Neural crest cell (in vitro differentiated cells): ENCODE data around the gene SNUPN. TPM values are rescaled to one million over a fixed set of nuclear protein-coding genes. Genes with fewer than 3 reads are reported as not detected.

Experiments
- DNase-seq: peaks from one replicate; pipeline ENCODE4 v3.0.0; 2021; ENCODE audit warnings: low read depth, mixed read lengths, low spot score
- H3K27ac Mint-ChIP-seq: one replicate; pipeline ENCODE4 v1.8.0; 2021; ENCODE audit warnings: mild to moderate bottlenecking, mixed read lengths; ENCODE audit not compliant: unreplicated experiment
- H3K27me3 Mint-ChIP-seq: 2 replicates; pipeline ENCODE4 v1.8.0; 2021; ENCODE audit warnings: low read depth, mild to moderate bottlenecking, mixed read lengths
- H3K36me3 Mint-ChIP-seq: 2 replicates; pipeline ENCODE4 v1.8.0; 2021; ENCODE audit warnings: low read depth, mild to moderate bottlenecking, mixed read lengths
- H3K4me1 Mint-ChIP-seq: 2 replicates; pipeline ENCODE4 v1.8.0; 2021; ENCODE audit warnings: mixed read lengths
- H3K4me3 Mint-ChIP-seq: one replicate; pipeline ENCODE4 v1.8.0; 2021; ENCODE audit warnings: mild to moderate bottlenecking, mixed read lengths
- H3K9me3 Mint-ChIP-seq: 2 replicates; pipeline ENCODE4 v1.8.0; 2021; ENCODE audit warnings: mixed read lengths
- total RNA-seq: library from RNA; stranded (reverse); gene quantifications from 2 replicates; pipeline ENCODE4 v1.2.1, GENCODE V29; 2021
- TF ChIP-seq, protein P1 (sequence below): fragments of 200-600 bp; sonication (generic); conservative IDR thresholded peaks from 2 replicates; pipeline ENCODE4 v1.5.0; 2021; ENCODE audit warnings: antibody characterized with exemption, mild to moderate bottlenecking

SNUPN gene
- total RNA-seq, 1 donor from 2014 or later, result 21.3 TPM

- TF ChIP-seq, protein P1, sequence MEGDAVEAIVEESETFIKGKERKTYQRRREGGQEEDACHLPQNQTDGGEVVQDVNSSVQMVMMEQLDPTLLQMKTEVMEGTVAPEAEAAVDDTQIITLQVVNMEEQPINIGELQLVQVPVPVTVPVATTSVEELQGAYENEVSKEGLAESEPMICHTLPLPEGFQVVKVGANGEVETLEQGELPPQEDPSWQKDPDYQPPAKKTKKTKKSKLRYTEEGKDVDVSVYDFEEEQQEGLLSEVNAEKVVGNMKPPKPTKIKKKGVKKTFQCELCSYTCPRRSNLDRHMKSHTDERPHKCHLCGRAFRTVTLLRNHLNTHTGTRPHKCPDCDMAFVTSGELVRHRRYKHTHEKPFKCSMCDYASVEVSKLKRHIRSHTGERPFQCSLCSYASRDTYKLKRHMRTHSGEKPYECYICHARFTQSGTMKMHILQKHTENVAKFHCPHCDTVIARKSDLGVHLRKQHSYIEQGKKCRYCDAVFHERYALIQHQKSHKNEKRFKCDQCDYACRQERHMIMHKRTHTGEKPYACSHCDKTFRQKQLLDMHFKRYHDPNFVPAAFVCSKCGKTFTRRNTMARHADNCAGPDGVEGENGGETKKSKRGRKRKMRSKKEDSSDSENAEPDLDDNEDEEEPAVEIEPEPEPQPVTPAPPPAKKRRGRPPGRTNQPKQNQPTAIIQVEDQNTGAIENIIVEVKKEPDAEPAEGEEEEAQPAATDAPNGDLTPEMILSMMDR, result no peak
- no peaks in the 10 kb centered on the region for H3K27me3 Mint-ChIP-seq
- no peak for DNase-seq
- no peak overlapping the region for H3K4me3 Mint-ChIP-seq
- H3K9me3 Mint-ChIP-seq, result no peaks in the 10 kb centered on the region
- peaks cover 34% of the 10 kb centered on the region for H3K4me1 Mint-ChIP-seq
- no peaks in the 10 kb centered on the region for H3K36me3 Mint-ChIP-seq
- no peak overlapping the region for H3K27ac Mint-ChIP-seq
Observed at GRCh38 chr15:75641603-75642002, 16.1 kb upstream of the SNUPN start.

- Mint-ChIP-seq H3K4me1 (peaks cover 32% of the 10 kb centered on the region), H3K4me3 (peak overlapping the region; percentile 92), H3K27me3 (no peaks in the 10 kb centered on the region), H3K36me3 (no peaks in the 10 kb centered on the region), H3K27ac (no peak overlapping the region), H3K9me3 (no peaks in the 10 kb centered on the region)
- DNase-seq, result no peak
- TF ChIP-seq, protein P1, result no peak
Observed at GRCh38 chr15:75641179-75641503, 15.6 kb upstream of the SNUPN start.

- no peak for DNase-seq
- H3K27me3 Mint-ChIP-seq, result no peaks in the 10 kb centered on the region
- no peaks in the 10 kb centered on the region for H3K36me3 Mint-ChIP-seq
- H3K27ac Mint-ChIP-seq, result peak overlapping the region; percentile 83
- no peaks in the 10 kb centered on the region for H3K9me3 Mint-ChIP-seq
- H3K4me1 Mint-ChIP-seq, result peaks cover 35% of the 10 kb centered on the region
- H3K4me3 Mint-ChIP-seq, result peak overlapping the region; percentile 92
- TF ChIP-seq, protein P1, result no peak
Observed at GRCh38 chr15:75640483-75641178, 15.1 kb upstream of the SNUPN start.

DNA sequence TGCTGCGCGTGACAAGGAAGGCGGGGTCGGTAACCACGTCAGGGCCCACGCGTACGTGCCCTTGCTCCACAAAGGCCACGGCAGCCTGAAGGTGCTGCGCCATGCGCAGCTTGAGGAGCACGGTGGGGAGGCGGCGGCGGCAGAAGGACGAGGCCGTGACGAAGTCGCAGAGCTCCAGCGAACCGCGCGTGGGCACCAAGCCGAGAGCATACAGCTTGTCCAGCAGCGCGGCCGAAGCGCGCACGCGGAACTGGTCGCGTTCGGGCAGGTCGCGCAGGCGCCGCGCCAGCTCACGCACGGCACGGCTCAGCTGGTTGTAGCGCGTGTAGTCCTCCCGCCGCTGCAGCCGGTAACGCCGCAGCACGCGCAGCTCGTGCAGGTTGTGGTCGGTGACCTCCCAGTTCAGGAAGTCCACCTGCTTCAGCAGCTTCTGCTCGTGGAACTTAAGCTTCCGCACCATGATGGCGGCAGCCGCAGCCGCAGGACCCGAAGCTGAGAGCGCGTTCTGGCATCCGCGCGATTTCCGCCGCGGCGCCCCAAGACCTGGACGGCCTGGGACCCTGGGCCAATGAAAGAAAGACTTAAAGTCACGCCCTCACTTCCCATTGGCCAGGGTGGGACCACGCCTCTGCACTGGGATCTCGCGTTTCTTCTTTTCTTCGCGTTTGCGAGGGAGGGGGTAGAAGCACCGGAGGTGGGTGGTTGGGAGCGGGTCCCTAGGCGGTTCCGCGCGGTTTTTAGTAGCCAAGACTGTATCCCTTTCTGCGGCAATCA lies 14.4 kb upstream of the SNUPN start, which contains the start of gene IMP3:
Gene IMP3, minus strand, starts transcription at position 516 of the 774 bp plus-strand sequence. Its CDS starts 56 bp downstream, at position 460.
- no peaks in the 10 kb centered on the region for H3K9me3 Mint-ChIP-seq
- TF ChIP-seq, protein P1, result no peak
- no peaks in the 10 kb centered on the region for H3K27me3 Mint-ChIP-seq
- peak within 1 kb of the TSS; percentile 88 for H3K27ac Mint-ChIP-seq
- DNase-seq, result peak; percentile 87
- no peaks in the 10 kb centered on the region for H3K36me3 Mint-ChIP-seq
- peaks cover 35% of the 10 kb centered on the region for H3K4me1 Mint-ChIP-seq
- H3K4me3 Mint-ChIP-seq, result peak within 1 kb of the TSS; percentile 92

DNA sequence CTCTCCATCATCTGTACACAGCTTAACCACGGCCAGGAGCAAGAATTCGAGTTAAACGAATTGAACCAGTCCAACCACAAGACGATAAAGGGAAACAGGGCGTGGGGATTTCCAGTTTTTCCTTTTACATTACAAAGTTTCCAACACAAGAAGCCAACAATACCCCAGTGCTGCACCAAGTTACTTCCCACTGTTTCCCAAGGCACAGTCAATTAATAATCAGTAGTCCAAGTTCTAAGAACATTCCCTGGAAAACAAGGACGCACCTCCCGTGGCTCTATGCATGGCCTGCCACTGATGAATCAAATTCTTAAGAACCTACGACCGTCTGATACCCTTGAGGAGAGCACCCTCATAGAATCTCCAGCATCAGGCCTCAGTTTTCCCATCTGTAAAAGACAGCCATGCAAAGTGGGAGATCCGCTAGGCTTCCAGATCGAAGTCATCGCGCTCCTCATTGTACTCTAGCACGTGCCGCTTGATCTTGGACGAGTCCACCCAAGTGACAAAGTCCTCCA lies 13.7 kb upstream of the SNUPN start:
- H3K27me3 Mint-ChIP-seq, result no peaks in the 10 kb centered on the region
- no peaks in the 10 kb centered on the region for H3K36me3 Mint-ChIP-seq
- no peak for DNase-seq
- H3K4me1 Mint-ChIP-seq, result peaks cover 35% of the 10 kb centered on the region
- peak overlapping the region; percentile 88 for H3K27ac Mint-ChIP-seq
- peak overlapping the region; percentile 92 for H3K4me3 Mint-ChIP-seq
- TF ChIP-seq, protein P1, result no peak
- no peaks in the 10 kb centered on the region for H3K9me3 Mint-ChIP-seq
